GF-D8 (cell line): Measurements from ENCODE around the gene TAF10.

Source experiments
- DNase-seq: peaks from one replicate; lab custom pipeline; 2025; lab: John Stamatoyannopoulos, UW

The TAF10 gene

DNA sequence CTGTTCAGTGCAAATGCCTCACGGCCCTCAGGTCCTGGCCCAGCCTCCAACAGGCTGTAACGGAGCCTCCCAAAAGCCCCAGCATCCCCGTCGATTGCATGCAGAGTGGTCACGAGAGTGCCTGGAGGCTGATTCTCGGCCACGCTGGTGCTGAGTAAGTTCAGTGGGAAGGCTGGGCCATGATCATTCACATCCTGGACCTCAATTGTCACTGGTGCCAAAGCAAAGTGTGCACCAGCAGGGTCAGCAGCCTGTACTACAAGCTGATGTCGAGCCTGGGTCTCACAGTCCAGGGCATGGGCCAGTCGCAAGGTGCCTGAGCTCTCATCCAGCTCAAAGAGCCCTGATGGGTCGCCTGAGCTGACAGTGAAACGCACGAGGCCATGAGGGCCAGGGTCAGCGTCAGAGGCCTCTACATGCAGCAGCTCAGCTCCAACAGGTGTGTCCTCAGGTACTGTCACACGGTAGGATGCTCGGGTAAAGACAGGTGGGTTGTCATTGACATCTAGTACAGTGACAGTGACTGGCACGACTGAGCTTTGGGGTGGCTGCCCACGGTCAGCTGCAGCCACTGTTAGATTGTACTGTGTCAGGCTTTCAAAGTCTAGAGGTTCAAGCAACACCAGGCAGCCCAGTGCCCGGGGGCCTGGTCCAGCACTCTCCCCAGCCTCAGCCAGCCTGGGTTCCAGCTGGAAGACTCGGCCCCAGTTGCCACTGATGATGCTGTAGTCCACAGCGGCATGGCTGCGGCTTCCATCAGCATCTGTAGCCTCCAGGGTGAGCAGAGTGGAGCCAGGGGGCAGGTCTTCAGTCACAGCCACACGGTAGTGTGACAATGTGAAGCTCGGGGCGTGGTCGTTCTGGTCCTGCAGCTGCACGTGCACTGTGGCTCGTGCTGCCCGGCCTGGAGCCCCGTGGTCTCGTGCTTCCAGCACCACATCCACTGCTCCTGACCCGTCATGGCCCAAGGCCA lies 11.7 kb upstream of the TAF10 start:
- DNase-seq, result no peak

DNA sequence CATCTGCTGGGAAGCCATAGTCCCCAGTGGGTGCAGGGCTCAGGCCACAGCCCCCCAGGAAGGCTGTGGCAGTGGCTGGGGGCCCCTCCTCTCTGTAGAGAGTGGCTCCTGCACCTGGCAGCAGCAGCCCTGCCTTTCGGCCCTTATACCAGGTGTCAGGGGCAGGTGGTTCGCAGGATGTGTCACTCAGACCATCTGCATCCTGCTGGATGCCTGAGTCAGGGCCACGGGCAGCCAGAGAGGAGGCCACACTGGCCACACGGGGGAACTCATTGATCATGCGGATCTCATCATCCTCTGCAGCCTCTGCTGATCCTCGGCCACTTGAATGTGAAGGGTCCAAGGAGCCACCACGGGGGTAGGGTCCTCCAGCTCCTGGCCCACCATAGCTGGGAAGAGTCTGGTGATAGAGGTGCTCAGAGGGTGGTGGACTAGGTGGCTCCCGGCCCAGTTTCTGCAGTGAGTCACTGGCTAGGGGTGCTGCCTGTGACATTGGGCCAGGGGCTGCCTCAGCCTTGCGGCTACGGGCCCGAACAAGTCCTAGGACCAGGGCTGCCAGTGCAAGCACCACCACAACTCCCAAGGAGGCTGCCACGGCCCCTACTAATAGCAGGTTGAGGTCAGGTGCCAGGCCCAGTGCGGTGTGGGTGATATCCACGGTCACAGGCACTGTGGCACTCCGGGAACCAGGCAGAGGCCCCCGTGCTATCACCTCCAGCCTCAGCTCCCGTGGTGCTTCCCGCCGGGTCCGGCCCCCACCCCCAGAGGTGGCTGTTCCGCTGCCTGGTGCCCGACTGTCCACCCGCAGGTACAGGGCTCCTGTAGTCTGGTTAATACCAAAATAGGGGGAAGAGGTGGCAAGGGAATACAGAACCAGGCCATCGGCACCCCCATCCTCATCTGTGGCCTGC lies 10.5 kb upstream of the TAF10 start:
- DNase-seq, result no peak

DNA sequence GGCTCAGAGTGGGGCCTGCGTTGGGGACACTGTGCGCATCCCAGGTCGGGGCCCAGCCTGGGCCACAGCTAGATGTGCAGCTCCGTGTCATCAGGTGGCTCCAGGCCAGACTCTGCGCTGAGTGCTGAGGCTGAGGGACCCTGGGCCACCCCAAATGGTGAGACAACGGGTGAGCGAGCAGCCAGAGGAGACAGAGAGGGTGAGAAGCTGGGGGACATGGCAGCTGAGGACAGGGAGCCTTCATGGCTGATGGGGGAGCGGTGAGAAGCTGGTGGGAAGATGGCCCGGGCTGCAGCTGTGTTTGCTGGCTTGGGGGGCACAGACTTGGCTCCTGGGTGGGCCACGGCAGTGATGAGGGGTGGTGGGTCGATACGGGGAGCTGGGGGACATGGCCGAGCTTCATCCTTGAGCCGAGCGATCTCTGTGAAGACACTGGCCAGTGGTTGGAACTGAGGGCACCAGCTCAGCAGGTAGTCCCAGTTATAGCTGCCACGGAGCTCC lies 9.7 kb upstream of the TAF10 start:
- DNase-seq, result no peak

DNA sequence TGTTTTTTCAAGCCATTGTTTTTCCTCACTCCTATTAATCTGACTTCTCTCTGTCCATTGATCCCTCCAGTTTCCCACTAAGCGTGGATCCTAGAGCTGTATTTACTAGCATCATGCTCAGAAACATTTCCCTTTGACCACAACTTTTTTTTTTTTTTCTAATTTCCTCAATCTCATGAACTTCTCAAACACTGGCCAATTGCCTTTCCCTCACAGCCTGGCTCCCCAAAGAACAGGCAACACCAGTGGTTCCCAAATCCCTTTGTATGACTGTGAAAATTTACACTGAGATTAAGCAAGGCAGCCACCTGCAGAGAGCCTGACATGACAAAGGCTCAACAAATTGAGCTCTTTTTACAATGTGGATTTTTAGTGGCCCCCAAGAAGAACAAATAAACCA lies 8.6 kb upstream of the TAF10 start:
- DNase-seq, result peak; percentile 14

DNA sequence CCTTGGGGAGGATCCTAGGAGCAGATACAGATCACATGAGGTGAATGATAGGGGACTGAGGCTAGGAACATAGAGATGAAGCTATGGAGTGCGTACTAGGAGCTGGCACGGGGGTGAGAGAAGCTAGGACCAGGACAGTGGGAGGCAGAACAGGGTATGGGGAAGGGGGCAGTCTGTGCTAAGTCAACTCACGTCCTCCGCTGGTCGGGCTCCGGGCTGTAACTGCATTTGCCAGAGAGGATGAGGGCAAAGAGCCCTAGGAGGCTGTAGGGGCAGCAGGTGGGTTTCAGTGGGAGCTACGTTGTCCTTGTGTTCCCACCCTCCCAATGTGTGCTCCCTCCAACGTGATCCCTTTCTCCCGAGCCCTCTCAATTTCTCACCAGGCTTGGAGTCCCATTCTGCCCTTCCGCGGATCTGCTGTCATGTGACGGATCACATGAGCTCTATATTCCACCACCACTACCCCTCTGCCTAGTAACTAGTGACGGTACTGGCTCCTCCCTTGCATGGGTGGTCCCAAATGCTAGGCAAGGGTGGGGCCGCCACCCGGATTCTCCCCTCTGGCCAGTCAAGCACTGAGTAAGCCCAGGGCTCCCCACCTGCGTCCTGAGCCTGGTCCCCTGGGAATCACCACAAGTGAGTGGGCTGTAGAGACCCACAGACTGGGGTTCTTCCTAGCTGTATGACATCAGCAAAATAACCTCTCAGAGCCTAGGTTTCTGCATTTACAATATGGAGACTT lies 7.2 kb upstream of the TAF10 start, which contains the start of gene TPP1:
TPP1 (minus strand) TSS at position 419 of the 742 bp plus-strand sequence; CDS start at position 397, 22 bp downstream.
- peak; percentile 59 for DNase-seq

DNA sequence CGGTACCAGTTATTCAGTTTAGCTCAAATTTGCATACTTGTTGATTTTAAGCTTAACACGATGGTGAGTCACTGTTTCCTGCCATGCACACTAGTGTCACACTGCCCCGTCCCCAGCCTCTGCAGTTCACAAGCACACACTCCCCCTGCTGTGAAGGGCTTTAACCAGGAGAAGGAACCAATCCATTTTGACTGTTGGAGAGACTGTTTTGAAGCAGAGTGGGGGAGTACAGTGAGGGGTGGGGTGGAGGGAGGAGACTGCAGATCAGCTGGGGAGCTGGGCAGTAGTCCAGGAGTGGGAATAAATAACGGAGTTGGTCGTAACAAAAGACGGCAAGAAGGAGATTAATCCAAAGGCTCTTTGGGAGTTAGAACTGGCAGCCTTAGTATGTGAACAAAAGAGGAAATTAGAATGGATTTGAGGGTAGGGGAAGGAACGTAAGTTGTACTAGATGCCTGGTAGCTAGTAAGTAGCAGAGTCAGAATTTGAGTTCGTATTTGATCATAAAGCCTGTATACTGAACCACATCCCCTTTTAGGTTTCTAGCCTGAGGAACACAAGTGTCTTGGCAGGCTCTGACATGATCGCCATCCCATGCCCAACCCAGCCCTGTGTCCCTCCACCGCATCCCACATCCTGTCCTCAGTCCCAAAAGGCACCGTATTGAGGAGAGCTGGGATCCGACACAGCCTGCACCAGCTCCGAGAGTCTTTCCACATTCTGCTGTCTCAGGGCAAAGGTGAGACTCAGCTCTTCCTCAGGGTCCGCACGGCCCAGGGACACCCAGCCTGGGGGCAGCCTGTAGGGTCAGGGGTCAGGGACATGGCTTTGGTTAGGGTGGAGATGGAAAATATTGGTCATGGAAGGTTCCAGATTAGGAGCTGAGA lies 6.3 kb upstream of the TAF10 start:
- peak; percentile 26 for DNase-seq

DNA sequence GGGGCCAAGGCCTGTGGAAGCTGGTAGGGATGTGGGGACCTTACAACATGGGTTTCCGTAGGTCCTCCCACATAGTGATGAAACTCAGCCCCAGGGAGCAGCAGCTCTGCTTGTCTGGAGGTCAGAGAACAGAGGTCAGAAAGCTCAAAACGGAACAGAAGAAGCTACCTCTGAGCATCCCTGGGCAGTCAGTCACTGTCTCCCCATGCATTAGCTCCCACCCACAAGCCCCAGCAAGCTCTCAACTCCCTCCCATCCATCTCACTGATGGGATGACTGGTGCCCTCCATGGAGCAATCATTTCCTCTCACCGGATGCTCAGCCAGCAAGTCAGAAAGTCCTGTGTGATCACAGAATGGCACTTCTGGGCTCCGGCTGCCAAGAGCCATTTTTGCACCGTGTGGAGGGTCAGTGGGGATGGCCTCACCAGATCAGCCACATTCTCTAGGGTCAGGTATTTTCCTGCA lies 5.3 kb upstream of the TAF10 start:
- peak; percentile 34 for DNase-seq

DNA sequence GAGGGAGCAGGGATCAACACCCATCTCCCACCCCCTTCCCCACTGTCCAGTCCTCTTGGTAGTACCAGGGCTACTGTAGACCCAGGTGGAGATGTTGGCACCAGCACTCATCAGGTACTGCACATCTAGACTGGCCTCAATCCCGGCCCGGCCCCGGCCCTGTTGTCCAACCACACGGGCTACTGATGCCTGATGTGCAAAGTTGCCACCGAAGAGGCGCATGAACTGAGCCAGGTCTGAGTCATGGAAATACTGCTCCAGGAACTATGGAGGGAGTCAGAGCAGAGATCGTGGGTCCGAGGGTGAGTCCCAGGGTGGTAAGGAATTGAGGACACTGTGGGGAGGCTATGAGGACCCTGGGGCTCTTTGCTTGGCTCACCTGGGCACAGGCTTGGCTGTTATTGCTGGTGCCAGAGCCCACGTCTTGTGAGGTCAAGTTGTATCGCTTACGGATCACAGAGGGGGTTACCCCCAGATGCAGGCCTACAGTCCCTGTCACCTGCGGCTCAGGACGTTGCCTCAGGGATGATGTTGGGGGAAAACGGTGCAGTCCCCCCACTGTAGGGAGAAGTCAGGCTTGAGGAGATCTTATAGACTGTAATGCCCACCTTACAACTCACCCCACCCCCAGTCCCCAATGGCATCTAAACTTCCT lies 4.7 kb upstream of the TAF10 start:
- DNase-seq, result no peak

DNA sequence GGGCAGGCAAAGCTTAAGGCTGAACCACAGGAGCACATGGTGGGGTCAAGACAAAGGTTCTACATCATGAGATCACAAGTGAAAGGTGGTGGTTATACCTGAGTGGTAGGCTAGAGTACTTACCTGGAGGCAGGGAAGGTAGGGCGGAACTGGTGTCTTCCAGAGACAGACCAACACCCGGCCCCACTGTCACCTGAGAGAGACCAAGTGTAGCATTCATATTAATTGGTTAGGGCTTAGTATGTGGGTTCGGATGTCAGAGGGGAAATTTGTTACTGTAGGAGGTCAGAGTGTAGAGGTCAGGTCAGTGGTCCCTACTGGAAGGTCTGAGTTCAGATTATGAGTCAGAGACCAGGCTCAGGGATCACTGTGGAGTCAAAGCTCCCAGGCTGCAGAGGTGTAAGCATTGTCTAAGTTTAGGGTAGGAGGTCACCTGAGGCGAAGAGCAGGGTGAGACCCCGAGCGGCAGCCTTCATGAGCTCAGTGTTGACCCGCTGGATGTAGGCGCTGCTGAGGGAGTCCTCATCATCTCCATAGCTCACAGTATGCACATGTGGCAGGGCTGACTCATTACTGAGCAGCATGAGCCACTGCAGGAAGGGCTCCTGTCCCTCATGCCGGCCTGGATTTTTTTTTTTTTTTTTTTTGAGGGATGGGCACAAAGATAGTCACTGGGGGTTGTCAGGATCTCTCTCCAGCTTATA lies 4.0 kb upstream of the TAF10 start:
- DNase-seq, result no peak

DNA sequence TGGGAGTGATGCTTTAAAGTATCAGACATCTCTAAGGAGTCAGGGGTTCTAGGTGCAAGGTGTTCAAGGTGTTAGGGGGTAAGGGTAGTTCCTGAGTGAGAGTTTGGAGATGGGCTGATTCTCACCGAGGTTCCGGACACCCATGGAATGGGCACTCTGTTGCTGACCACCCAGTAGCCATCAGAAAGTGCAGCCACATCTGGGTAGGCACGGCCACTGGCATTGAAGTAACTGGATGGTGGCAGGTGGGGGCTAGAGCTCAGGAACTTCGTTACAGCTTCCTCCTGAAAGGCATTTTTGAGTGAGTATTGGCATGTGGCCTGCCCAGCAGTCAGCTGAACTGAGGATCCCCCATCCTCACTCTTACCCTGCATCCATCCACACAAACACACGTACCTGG lies 3.0 kb upstream of the TAF10 start:
- no peak for DNase-seq

DNA sequence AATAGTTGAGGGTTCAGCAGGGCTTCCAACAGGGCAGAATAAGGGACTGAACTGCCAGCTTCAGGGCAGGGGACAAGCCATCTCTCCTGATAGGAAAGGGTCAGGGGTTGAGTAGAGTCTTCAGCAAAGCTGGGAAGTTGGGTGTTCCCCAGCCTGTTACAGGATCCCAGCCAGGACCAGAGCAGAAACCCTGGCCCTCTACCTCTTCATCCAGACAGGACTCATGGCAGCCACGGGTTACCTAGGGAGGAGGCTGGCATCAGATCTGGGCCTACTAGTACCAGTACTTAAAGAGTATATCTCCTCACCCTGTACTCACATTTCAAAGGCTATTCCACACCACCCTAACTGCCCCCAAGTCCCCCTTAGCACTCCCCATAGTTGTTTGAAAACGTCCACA lies 2.4 kb upstream of the TAF10 start:
- no peak for DNase-seq

DNA sequence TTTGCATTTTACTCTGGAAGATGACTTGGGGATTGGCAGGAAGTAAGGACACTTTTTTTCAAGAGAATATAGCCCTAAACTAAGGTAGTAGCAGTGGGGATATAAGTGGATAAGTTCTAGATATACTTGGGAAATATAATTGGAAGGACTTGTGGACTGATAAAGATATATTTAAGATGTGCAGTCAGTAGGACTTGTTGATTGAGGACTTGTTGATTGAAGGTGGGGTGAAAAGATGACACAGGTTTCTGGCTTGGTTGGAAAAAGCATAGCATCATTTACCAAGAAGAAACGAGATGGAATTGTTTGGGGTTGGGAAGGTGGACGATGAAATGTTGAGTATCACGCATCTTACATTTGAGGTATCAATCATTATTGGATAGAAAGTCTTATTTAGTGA lies 1.5 kb upstream of the TAF10 start:
- no peak for DNase-seq

DNA sequence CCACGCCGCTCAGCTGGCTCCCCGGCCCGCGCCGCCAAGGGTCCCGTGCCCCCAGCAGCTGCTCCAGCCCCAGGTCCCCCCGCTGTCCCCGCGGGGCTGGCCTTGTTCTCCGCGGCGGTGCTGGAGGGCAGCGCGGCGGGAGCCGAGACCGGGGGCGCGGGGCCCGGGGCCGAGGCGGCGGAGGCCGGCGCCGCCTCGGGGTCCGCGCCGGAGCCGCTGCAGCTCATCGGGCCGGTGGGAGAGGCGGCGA lies 128 bp downstream of the TAF10 start:
- DNase-seq, result no peak

DNA sequence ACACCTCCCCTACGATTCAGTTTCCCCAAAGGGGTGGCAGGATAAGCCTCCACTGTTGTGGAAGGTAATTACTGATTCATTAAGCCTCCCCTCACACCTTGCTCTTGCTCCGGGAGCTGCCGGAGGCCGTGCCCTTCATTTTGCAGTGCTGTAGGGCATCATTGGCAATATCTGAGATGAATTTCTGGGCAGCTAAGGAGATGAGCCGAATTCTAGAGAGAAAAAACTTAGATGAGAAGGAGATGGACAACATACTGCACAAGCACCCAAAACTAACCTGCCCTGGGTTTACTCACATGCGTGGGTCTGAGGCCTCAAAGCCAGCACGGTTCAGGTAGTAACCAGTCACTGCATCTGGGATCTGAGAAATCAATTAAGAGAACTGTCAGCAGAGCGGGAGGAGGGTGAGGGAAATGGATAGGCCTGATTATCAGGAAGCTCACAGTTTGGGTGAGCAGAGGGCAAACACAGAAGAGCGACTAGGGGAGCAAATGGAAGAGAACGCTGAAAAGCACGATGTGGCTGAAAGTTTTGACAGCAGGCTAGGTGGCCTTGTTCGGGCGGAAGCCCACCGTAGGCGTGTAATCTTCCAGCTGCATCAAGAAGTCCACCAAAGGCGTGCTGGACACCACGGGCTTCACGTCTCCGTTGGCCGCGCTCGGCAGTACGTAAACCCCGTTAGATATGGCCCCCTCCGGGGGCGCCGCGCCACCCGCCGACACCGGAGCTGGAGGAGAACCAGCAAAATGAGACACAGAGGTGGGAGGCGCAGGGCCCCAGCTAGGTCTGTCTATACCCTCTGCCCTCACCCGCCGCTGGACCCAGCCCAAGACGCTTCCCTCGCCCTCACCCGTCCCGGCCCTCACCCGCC lies 689 bp downstream of the TAF10 start:
- no peak for DNase-seq

DNA sequence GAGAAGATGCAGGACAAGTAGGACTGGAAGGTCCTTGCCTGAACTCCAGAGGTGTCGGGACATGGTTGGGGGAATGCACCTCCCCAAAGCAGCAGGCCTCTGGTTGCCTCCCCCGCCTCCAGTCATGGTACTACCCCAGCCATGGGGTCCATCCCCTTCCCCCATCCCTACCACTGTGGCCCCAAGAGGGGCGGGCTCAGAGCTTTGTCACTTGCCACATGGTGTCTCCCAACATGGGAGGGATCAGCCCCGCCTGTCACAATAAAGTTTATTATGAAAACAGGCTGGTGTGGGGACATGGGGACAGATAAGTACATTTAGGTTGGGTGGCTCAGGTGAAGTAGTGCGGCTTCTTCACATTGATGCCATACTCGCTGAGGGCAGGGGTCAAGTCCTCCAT lies 1.4 kb downstream of the TAF10 start:
- DNase-seq, result no peak

DNA sequence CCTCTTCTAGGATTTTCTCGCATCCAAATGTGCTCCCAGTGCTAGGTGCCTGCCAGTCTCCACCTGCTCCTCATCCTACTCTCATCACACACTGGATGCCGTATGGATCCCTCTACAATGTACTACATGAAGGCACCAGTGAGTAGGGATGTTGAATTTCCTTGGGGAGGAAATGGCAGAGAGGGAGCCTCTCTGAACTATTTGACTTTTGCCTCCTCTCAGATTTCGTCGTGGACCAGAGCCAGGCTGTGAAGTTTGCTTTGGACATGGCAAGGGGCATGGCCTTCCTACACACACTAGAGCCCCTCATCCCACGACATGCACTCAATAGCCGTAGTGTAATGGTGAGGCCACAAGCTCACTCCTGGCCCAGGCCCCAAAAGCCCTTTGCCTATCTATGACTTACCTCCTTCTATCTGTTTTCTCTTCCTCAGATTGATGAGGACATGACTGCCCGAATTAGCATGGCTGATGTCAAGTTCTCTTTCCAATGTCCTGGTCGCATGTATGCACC lies 2.5 kb downstream of the TAF10 start:
- DNase-seq, result no peak

DNA sequence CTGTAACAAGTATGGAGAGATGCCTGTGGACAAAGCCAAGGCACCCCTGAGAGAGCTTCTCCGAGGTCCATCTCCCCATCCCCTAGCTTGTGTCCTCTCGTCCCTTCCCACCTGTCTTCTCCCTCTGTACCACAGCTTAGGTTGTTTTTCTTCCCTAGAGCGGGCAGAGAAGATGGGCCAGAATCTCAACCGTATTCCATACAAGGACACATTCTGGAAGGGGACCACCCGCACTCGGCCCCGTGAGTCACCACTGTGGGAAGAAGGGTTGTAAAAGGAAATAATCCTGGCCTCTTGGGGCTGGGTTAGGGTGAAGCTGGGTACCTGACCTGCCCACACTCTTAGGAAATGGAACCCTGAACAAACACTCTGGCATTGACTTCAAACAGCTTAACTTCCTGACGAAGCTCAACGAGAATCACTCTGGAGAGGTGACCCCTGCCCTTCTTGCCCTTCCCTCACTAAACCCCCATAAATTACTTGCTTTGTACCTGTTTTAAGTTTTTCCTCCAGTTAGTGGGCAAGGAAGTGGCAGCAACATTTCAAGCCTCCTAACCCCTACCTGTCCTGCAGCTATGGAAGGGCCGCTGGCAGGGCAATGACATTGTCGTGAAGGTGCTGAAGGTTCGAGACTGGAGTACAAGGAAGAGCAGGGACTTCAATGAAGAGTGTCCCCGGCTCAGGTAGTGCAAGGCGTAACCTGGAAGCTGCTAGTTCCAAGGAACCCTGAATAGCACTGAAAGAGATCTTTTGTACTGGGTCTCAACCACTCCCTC lies 3.1 kb downstream of the TAF10 start:
- no peak for DNase-seq

DNA sequence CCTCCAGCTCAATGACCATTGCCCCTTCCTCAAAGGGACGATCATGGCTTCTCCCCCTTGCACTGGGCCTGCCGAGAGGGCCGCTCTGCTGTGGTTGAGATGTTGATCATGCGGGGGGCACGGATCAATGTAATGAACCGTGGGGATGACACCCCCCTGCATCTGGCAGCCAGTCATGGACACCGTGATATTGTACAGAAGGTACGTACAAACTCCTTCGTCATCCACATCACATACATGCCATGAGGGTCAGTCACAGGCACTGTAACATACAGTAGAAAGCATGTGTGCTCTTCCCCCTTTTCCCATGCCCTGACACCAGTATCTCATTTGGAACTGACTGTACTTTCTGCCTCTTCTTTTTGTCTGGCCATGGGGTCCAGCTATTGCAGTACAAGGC lies 4.0 kb downstream of the TAF10 start:
- no peak for DNase-seq
